WTC11 (cell line): ENCODE data around the gene MON2. TPM values are rescaled to one million over a fixed set of nuclear protein-coding genes. Genes with fewer than 3 reads are reported as not detected.
"Not testable (repeated sequence)": the region's sequence is repeated elsewhere in the genome, so short reads cannot be mapped to it uniquely, and the experiment has no call there.

Experiments
- ATAC-seq: fragments of 200-7000 bp; cut with Tn5 transposase; 2 replicates; pipeline ENCODE4 v1.10.0; 2021; ENCODE audit warnings: mild to moderate bottlenecking, moderate library complexity
- CTCF ChIA-PET: fragments of 300-600 bp; sonication (Branson Sonifier 250); formaldehyde crosslinking; loops from one replicate; lab custom pipeline; 2021; ENCODE audit warnings: antibody characterized with exemption; lab: Charles Lee
- POLR2A ChIA-PET: fragments of 350-600 bp; sonication (Branson Sonifier 250); formaldehyde crosslinking; loops from one replicate; lab custom pipeline; 2021; ENCODE audit warnings: antibody characterized with exemption; lab: Charles Lee
- DNase-seq: peaks from one replicate; pipeline ENCODE4 v3.0.0; 2021; ENCODE audit warnings: low spot score
- H3K27ac Mint-ChIP-seq: 2 replicates; pipeline ENCODE4 v1.8.0; 2021; ENCODE audit warnings: mixed read lengths
- H3K27me3 Mint-ChIP-seq: 2 replicates; pipeline ENCODE4 v1.8.0; 2021; ENCODE audit warnings: low read depth, mild to moderate bottlenecking, moderate library complexity, mixed read lengths
- H3K36me3 Mint-ChIP-seq: 2 replicates; pipeline ENCODE4 v1.8.0; 2021; ENCODE audit warnings: mixed read lengths
- H3K4me1 Mint-ChIP-seq: 2 replicates; pipeline ENCODE4 v1.8.0; 2022; ENCODE audit warnings: mixed read lengths
- H3K4me3 Mint-ChIP-seq: 2 replicates; pipeline ENCODE4 v1.8.0; 2021; ENCODE audit warnings: mild to moderate bottlenecking, moderate library complexity, mixed read lengths
- H3K9me3 Mint-ChIP-seq: 2 replicates; pipeline ENCODE4 v1.8.0; 2021; ENCODE audit warnings: mixed read lengths
- CREM ChIP-seq: sonication (generic); formaldehyde crosslinking; IDR thresholded peaks from 2 replicates; pipeline ENCODE4 v1.8.1; 2022; ENCODE audit warnings: mild to moderate bottlenecking, missing genetic modification reagents, moderate library complexity
- E2F5 ChIP-seq: sonication (generic); formaldehyde crosslinking; IDR thresholded peaks from 2 replicates; pipeline ENCODE4 v1.8.1; 2022; ENCODE audit warnings: mild to moderate bottlenecking, moderate library complexity, missing genetic modification reagents
- ELF4 ChIP-seq: sonication (generic); formaldehyde crosslinking; IDR thresholded peaks from 2 replicates; pipeline ENCODE4 v1.8.1; 2022; ENCODE audit warnings: low read depth, mild to moderate bottlenecking, moderate library complexity, missing genetic modification reagents
- HMGA2 ChIP-seq: fragments of 250-450 bp; sonication (Bioruptor Pico); IDR thresholded peaks from 2 replicates; pipeline ENCODE4 v1.4.0; 2021; ENCODE audit warnings: mild to moderate bottlenecking, moderate library complexity
- HMGXB4 ChIP-seq: sonication (generic); formaldehyde crosslinking; IDR thresholded peaks from 2 replicates; pipeline ENCODE4 v1.8.1; 2023; ENCODE audit warnings: mild to moderate bottlenecking, moderate library complexity, missing genetic modification reagents
- NFATC4 ChIP-seq: fragments of 250-450 bp; sonication (Bioruptor Pico); IDR thresholded peaks from 2 replicates; pipeline ENCODE4 v1.9.0; 2021; ENCODE audit warnings: mild to moderate bottlenecking
- NR1H2 ChIP-seq: sonication (generic); formaldehyde crosslinking; IDR thresholded peaks from 2 replicates; pipeline ENCODE4 v1.9.0; 2021; ENCODE audit warnings: mild to moderate bottlenecking, moderate library complexity, missing genetic modification reagents
- RELA ChIP-seq: sonication (generic); formaldehyde crosslinking; IDR thresholded peaks from 2 replicates; pipeline ENCODE4 v1.8.1; 2022; ENCODE audit warnings: missing genetic modification reagents, mild to moderate bottlenecking, borderline replicate concordance
- ZNF263 ChIP-seq: sonication (generic); formaldehyde crosslinking; IDR thresholded peaks from 2 replicates; pipeline ENCODE4 v1.8.1; 2022; ENCODE audit warnings: low read depth, mild to moderate bottlenecking, moderate library complexity, missing genetic modification reagents
- ZNF396 ChIP-seq: fragments of 250-450 bp; sonication (Bioruptor Pico); IDR thresholded peaks from 2 replicates; pipeline ENCODE4 v1.8.0; 2021; ENCODE audit warnings: mild to moderate bottlenecking, moderate library complexity, borderline replicate concordance
- ZNF423 ChIP-seq: fragments of 250-450 bp; sonication (Bioruptor Pico); IDR thresholded peaks from 2 replicates; pipeline ENCODE4 v2.1.2; 2022; ENCODE audit warnings: mild to moderate bottlenecking, moderate library complexity
- ZNF512 ChIP-seq: sonication (generic); formaldehyde crosslinking; IDR thresholded peaks from 2 replicates; pipeline ENCODE4 v1.8.1; 2022; ENCODE audit warnings: missing genetic modification reagents, borderline replicate concordance
- total RNA-seq: library from RNA; stranded (reverse); gene quantifications from 3 replicates; pipeline ENCODE4 v1.2.3, GENCODE V29; 2021
- TF ChIP-seq, protein P1 (sequence below): sonication (generic); formaldehyde crosslinking; IDR thresholded peaks from 2 replicates; pipeline ENCODE4 v1.8.0; 2022; ENCODE audit warnings: missing genetic modification reagents
- TF ChIP-seq, protein P2 (sequence below): fragments of 250-450 bp; sonication (Bioruptor Pico); conservative IDR thresholded peaks from 2 replicates; pipeline ENCODE4 v1.9.0; 2021; ENCODE audit warnings: mild to moderate bottlenecking
- TF ChIP-seq, protein P3 (sequence below): fragments of 250-450 bp; sonication (Bioruptor Pico); IDR thresholded peaks from 2 replicates; pipeline ENCODE4 v1.9.0; 2021; ENCODE audit warnings: mild to moderate bottlenecking
- TF ChIP-seq, protein P4 (sequence below): sonication (generic); formaldehyde crosslinking; IDR thresholded peaks from 2 replicates; pipeline ENCODE4 v1.8.1; 2023; ENCODE audit warnings: mild to moderate bottlenecking, missing genetic modification reagents, moderate library complexity

Gene MON2
- total RNA-seq, 1 experiment from 2014 or later = 25.8 TPM

- TF ChIP-seq ZNF396 = no peak
- TF ChIP-seq ZNF512 = no peak
- TF ChIP-seq, protein P1, sequence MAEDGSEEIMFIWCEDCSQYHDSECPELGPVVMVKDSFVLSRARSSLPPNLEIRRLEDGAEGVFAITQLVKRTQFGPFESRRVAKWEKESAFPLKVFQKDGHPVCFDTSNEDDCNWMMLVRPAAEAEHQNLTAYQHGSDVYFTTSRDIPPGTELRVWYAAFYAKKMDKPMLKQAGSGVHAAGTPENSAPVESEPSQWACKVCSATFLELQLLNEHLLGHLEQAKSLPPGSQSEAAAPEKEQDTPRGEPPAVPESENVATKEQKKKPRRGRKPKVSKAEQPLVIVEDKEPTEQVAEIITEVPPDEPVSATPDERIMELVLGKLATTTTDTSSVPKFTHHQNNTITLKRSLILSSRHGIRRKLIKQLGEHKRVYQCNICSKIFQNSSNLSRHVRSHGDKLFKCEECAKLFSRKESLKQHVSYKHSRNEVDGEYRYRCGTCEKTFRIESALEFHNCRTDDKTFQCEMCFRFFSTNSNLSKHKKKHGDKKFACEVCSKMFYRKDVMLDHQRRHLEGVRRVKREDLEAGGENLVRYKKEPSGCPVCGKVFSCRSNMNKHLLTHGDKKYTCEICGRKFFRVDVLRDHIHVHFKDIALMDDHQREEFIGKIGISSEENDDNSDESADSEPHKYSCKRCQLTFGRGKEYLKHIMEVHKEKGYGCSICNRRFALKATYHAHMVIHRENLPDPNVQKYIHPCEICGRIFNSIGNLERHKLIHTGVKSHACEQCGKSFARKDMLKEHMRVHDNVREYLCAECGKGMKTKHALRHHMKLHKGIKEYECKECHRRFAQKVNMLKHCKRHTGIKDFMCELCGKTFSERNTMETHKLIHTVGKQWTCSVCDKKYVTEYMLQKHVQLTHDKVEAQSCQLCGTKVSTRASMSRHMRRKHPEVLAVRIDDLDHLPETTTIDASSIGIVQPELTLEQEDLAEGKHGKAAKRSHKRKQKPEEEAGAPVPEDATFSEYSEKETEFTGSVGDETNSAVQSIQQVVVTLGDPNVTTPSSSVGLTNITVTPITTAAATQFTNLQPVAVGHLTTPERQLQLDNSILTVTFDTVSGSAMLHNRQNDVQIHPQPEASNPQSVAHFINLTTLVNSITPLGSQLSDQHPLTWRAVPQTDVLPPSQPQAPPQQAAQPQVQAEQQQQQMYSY = no peak
- no peak for TF ChIP-seq RELA (CRISPR knock-in tag)
Observed at GRCh38 chr12:62448436-62448835, 18.2 kb upstream of the MON2 start (continued).

- ATAC-seq, H3K27ac Mint-ChIP-seq, H3K36me3 Mint-ChIP-seq, H3K4me3 Mint-ChIP-seq, H3K27me3 Mint-ChIP-seq, H3K4me1 Mint-ChIP-seq, DNase-seq, POLR2A ChIA-PET: not testable (repeated sequence)
- CTCF ChIA-PET = interaction anchor here (1.3 kb wide), 1 partner anchor 19 kb away, joined by 3 read pairs; no protein-coding TSS in a partner anchor
- peaks cover 23% of the 10 kb centered on the region for H3K9me3 Mint-ChIP-seq
Observed at GRCh38 chr12:62455429-62455828, 11.2 kb upstream of the MON2 start.

- no peak for ATAC-seq
- no peaks in the 10 kb centered on the region for H3K4me1 Mint-ChIP-seq
- ChIA-PET CTCF (no interaction called here), POLR2A (no interaction called here)
- no peak overlapping the region for H3K4me3 Mint-ChIP-seq
- TF ChIP-seq, protein P2, sequence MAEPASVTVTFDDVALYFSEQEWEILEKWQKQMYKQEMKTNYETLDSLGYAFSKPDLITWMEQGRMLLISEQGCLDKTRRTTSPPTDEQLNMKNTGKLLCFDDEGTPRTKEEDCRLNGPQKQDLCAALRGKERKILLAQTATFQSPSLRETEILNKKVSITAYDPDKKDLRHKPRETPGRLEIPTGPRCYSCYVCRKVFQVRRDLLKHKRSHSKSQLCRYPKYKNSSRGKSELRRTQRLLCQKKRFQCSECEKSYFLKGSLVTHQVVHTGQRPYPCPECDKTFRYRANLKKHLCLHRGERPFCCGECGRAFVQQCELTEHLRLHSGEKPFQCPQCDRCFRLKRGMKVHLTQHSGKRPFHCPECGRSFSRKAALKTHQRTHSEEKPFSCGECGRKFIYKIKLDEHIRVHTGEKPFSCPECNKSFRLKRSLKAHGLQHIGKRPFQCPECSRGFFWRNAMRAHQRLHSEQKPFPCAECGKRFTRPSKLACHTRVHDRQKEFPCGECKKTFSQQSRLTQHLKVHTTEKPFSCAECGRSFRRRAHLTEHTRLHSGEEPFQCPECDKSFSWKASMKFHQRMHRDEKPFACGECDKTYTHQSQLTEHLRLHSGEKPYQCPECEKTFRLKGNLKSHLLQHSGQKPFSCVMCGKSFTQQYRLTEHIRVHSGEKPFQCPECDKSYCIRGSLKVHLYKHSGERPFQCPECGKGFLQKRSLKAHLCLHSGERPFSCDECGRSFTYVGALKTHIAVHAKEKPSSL (CRISPR knock-in tag) = no peak
- peaks cover 50% of the 10 kb centered on the region for H3K9me3 Mint-ChIP-seq
- H3K27ac Mint-ChIP-seq = no peak overlapping the region
- H3K27me3 Mint-ChIP-seq = peaks cover 14% of the 10 kb centered on the region
- DNase-seq = no peak
- peaks cover 28% of the 10 kb centered on the region for H3K36me3 Mint-ChIP-seq
Observed at GRCh38 chr12:62458626-62459025, 8.0 kb upstream of the MON2 start.

- CTCF ChIA-PET = interaction anchor here (1.6 kb wide), 1 partner anchor 200 kb away, joined by 4 read pairs; the partner anchor contains the start of gene USP15
- Mint-ChIP-seq H3K27ac (no peak overlapping the region), H3K36me3 (peaks cover 31% of the 10 kb centered on the region), H3K9me3 (peaks cover 55% of the 10 kb centered on the region), H3K27me3 (peaks cover 15% of the 10 kb centered on the region), H3K4me1 (no peaks in the 10 kb centered on the region), H3K4me3 (no peak overlapping the region)
- DNase-seq (no peak), ATAC-seq (no peak)
- POLR2A ChIA-PET = no interaction called here
- TF ChIP-seq, protein P3, sequence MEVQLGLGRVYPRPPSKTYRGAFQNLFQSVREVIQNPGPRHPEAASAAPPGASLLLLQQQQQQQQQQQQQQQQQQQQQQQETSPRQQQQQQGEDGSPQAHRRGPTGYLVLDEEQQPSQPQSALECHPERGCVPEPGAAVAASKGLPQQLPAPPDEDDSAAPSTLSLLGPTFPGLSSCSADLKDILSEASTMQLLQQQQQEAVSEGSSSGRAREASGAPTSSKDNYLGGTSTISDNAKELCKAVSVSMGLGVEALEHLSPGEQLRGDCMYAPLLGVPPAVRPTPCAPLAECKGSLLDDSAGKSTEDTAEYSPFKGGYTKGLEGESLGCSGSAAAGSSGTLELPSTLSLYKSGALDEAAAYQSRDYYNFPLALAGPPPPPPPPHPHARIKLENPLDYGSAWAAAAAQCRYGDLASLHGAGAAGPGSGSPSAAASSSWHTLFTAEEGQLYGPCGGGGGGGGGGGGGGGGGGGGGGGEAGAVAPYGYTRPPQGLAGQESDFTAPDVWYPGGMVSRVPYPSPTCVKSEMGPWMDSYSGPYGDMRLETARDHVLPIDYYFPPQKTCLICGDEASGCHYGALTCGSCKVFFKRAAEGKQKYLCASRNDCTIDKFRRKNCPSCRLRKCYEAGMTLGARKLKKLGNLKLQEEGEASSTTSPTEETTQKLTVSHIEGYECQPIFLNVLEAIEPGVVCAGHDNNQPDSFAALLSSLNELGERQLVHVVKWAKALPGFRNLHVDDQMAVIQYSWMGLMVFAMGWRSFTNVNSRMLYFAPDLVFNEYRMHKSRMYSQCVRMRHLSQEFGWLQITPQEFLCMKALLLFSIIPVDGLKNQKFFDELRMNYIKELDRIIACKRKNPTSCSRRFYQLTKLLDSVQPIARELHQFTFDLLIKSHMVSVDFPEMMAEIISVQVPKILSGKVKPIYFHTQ (CRISPR knock-in tag) = no peak
- TF ChIP-seq ZNF423 (no peak), CREM (no peak), NFATC4 (CRISPR knock-in tag) (no peak), HMGXB4 (CRISPR knock-in tag) (no peak), E2F5 (no peak), ELF4 (CRISPR knock-in tag) (no peak), NR1H2 (CRISPR knock-in tag) (no peak), HMGA2 (CRISPR knock-in tag) (no peak), ZNF263 (no peak)
- TF ChIP-seq, protein P4, sequence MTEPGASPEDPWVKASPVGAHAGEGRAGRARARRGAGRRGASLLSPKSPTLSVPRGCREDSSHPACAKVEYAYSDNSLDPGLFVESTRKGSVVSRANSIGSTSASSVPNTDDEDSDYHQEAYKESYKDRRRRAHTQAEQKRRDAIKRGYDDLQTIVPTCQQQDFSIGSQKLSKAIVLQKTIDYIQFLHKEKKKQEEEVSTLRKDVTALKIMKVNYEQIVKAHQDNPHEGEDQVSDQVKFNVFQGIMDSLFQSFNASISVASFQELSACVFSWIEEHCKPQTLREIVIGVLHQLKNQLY (CRISPR knock-in tag) = no peak
Observed at GRCh38 chr12:62459976-62460375, 6.7 kb upstream of the MON2 start.
